ENCODE results near the gene PSMB8.

Gene PSMB8

DNA sequence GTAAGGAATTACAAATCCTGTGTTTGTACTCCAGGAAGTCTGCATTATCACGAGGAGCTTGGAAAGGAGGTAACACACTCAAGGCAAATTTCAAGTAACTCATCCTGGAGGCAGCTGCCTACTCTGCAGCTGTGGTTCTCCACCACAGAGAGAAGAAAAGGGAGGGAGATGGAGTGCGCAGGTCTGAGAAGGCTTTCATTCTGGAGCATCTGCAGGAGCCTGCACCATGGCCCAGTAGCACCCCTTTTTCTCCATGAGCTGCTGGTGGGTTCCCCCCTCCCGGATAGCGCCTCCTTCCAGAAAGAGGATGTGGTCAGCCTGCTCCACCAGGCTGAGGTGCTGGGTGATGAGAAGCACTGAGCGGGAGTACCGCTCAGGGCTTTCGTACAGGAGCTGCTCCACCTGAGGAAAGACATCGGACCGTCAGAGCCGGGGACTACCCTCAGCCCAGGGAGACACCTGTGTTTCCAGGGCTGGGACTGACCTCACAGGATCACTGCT, 1.6 kb upstream of the PSMB8 start:
- H3K4me1 ChIP-seq (ENCODE audit: control extremely low read depth in 1 of 4, control insufficient read depth in 4 of 4, insufficient read depth in 4 of 4, low read length in 3 of 4): peaks cover 23 to 66% (median 39%) of the 10 kb centered on the region in 4 experiments
- H3K36me3 ChIP-seq (ENCODE audit: control insufficient read depth in 4 of 4, insufficient read depth in 4 of 4, low read length in 3 of 4): peaks cover 33 to 68% (median 47%) of the 10 kb centered on the region in 4 experiments
- WGBS (ENCODE audit: insufficient coverage): 3% methylated on average over 8 of the region's 10 CpGs
- ChIA-PET CTCF (interaction anchor here (0.8 to 3.8 kb wide), 8 partner anchors 9 to 432 kb away, joined by 3 to 49 read pairs (median 6); partner anchors contain the start of genes PSMB9 and TAP1), POLR2A (interaction anchor here (1.0 to 3.0 kb wide), 4 partner anchors 8 to 127 kb away, joined by 3 to 29 read pairs (median 6); partner anchors contain the start of genes PSMB9 and TAP1)
- H3K4me3 ChIP-seq (ENCODE audit: control insufficient read depth in 1 of 7, extremely low read depth in 1 of 7, insufficient read depth in 4 of 7, low read depth in 2 of 7, low read length in 6 of 7): peak overlapping the region; percentile 2 to 98 (median 90)
- peak in 2 of 3 donors; percentile 62 to 71 for DNase-seq
- H3K27me3 ChIP-seq (replicated peaks in 2 of 5; ENCODE audit: control insufficient read depth in 4 of 5, insufficient read depth in 5 of 5, low read length in 4 of 5): no peaks in the 10 kb centered on the region
- peak overlapping the region; percentile 80 to 92 for H3K27ac ChIP-seq (ENCODE audit: insufficient read depth in 1 of 2, low read depth in 1 of 2, low read length in 2 of 2, poor library complexity in 1 of 2, severe bottlenecking in 2 of 2)
- no peaks in the 10 kb centered on the region for H3K9me3 ChIP-seq (ENCODE audit: control extremely low read depth in 1 of 5, control insufficient read depth in 4 of 5, insufficient read depth in 2 of 5, low read depth in 1 of 5, low read length in 4 of 5)

DNA sequence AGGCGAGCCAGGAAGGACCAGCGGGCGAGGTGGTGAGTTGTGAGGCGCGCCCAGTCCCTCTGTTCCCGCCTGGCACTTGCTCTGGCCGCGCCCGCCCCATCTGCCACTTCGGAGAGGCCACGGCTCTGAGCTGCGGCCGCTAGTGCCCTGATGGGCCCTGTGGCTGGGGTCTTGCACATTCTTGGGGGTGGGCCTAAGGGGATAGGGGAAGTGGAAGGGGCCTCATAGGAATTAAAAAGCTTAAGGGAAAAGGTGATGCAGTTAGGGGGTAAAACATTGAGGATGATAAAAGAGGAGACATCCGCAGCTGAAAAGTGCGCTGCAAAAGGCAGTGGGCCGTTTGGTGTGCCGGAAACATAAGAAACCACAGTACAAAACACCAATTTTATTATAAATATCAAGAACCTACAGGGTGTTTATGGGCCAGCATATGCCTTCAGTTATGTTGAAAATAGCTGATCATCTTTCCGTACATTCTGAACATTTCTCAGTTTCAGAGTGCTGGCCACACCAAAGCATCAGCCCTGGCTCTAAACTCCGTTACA, 1.1 kb upstream of the PSMB8 start:
- peaks cover 31 to 65% (median 42%) of the 10 kb centered on the region in 4 experiments for H3K36me3 ChIP-seq (ENCODE audit: control insufficient read depth in 4 of 4, insufficient read depth in 4 of 4, low read length in 3 of 4)
- 0% methylated on average over 13 of the region's 19 CpGs for WGBS (ENCODE audit: insufficient coverage)
- DNase-seq: no peak
- no peaks in the 10 kb centered on the region for H3K27me3 ChIP-seq (replicated peaks in 2 of 5; ENCODE audit: control insufficient read depth in 4 of 5, insufficient read depth in 5 of 5, low read length in 4 of 5)
- peaks cover 23 to 71% (median 40%) of the 10 kb centered on the region in 4 experiments for H3K4me1 ChIP-seq (ENCODE audit: control extremely low read depth in 1 of 4, control insufficient read depth in 4 of 4, insufficient read depth in 4 of 4, low read length in 3 of 4)
- ChIA-PET CTCF (interaction anchor here (0.8 to 3.8 kb wide), 9 partner anchors 10 to 431 kb away, joined by 3 to 49 read pairs (median 7); partner anchors contain the start of genes PSMB9 and TAP1), POLR2A (interaction anchor here (1.0 to 3.0 kb wide), 4 partner anchors 9 to 127 kb away, joined by 3 to 29 read pairs (median 5); partner anchors contain the start of genes PSMB9 and TAP1)
- peak overlapping the region; percentile 80 to 92 for H3K27ac ChIP-seq (ENCODE audit: insufficient read depth in 1 of 2, low read depth in 1 of 2, low read length in 2 of 2, poor library complexity in 1 of 2, severe bottlenecking in 2 of 2)
- H3K9me3 ChIP-seq (ENCODE audit: control extremely low read depth in 1 of 5, control insufficient read depth in 4 of 5, insufficient read depth in 2 of 5, low read depth in 1 of 5, low read length in 4 of 5): no peaks in the 10 kb centered on the region
- H3K4me3 ChIP-seq (ENCODE audit: control insufficient read depth in 1 of 7, extremely low read depth in 1 of 7, insufficient read depth in 4 of 7, low read depth in 2 of 7, low read length in 6 of 7): peak overlapping the region; percentile 52 to 98 (median 94)

DNA sequence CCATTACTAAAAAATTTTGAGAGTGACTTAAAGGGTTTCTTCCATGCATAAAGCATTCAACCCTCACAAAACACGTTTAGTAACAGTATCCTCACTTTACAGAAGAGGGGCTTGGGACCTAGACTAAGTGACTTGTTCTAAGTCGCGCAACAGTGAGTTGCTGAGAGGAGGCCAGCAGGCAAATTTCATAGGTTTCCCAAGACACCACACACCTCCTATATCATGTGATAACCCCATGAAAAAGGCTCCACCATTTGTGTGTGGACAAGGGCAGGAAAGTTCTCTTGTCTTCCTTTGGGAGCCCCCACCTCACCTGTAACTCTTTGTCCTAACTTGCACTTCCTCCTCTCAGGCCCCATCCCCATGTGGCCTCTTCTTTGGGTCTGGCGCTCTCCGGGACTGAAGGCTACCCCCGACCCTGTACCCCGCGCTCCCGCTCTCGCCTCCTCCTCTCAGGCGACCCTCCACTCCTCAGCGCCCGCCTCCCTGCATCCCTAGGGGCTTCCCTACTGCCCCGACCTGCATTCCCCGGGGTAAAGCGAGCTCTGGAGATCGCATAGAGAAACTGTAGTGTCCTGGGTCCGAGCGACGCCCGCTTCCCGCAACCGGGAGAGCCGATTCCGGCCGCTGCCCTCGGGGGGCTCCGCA, 392 bp downstream of the PSMB8 start:
- peak in 1 of 3 donors; percentile 22 for DNase-seq
- ChIA-PET POLR2A (interaction anchor here (2.9 to 3.0 kb wide), 2 partner anchors 10 kb away, joined by 11 to 29 read pairs; partner anchors contain the start of genes PSMB9 and TAP1), CTCF (interaction anchor here (1.2 to 3.8 kb wide), 8 partner anchors 11 to 128 kb away, joined by 3 to 49 read pairs (median 12); partner anchors contain the start of genes PSMB9 and TAP1)
- peaks cover 23 to 72% (median 40%) of the 10 kb centered on the region in 4 experiments for H3K4me1 ChIP-seq (ENCODE audit: control extremely low read depth in 1 of 4, control insufficient read depth in 4 of 4, insufficient read depth in 4 of 4, low read length in 3 of 4)
- H3K36me3 ChIP-seq (ENCODE audit: control insufficient read depth in 4 of 4, insufficient read depth in 4 of 4, low read length in 3 of 4): peaks cover 22 to 54% (median 36%) of the 10 kb centered on the region in 4 experiments
- H3K27me3 ChIP-seq (replicated peaks in 2 of 5; ENCODE audit: control insufficient read depth in 4 of 5, insufficient read depth in 5 of 5, low read length in 4 of 5): no peaks in the 10 kb centered on the region
- 0% methylated on average over 21 of the region's 28 CpGs for WGBS (ENCODE audit: insufficient coverage)
- peak overlapping the region; percentile 88 to 98 (median 94) for H3K4me3 ChIP-seq (ENCODE audit: control insufficient read depth in 1 of 7, extremely low read depth in 1 of 7, insufficient read depth in 4 of 7, low read depth in 2 of 7, low read length in 6 of 7)
- peak overlapping the region; percentile 80 to 92 for H3K27ac ChIP-seq (ENCODE audit: insufficient read depth in 1 of 2, low read depth in 1 of 2, low read length in 2 of 2, poor library complexity in 1 of 2, severe bottlenecking in 2 of 2)
- H3K9me3 ChIP-seq (ENCODE audit: control extremely low read depth in 1 of 5, control insufficient read depth in 4 of 5, insufficient read depth in 2 of 5, low read depth in 1 of 5, low read length in 4 of 5): no peaks in the 10 kb centered on the region

DNA sequence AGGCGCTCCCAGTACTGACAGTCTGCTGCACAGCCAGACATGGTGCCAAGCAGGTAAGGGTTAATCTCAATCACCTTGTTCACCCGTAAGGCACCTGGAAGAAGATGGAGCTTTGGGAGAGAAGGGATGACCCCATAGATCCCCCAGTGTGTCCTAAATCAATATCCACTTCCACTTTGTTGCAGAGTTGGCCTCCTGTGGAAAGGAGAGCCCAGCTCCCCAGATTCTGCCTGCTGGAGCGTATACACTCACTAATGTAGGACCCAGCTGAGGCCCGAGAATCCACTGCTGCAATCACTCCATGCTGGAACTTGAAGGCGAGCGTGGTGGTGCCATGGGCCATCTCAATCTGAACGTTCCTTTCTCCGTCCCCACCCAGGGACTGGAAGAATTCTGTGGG, 1.2 kb downstream of the PSMB8 start:
- H3K4me1 ChIP-seq (ENCODE audit: control extremely low read depth in 1 of 4, control insufficient read depth in 4 of 4, insufficient read depth in 4 of 4, low read length in 3 of 4): peaks cover 23 to 75% (median 45%) of the 10 kb centered on the region in 4 experiments
- WGBS (ENCODE audit: insufficient coverage): 93% methylated on average over 5 of the region's 8 CpGs
- DNase-seq: no peak
- H3K36me3 ChIP-seq (ENCODE audit: control insufficient read depth in 4 of 4, insufficient read depth in 4 of 4, low read length in 3 of 4): peaks cover 16 to 47% (median 29%) of the 10 kb centered on the region in 4 experiments
- H3K4me3 ChIP-seq (ENCODE audit: control insufficient read depth in 1 of 7, extremely low read depth in 1 of 7, insufficient read depth in 4 of 7, low read depth in 2 of 7, low read length in 6 of 7): peak overlapping the region; percentile 18 to 98 (median 90)
- H3K9me3 ChIP-seq (ENCODE audit: control extremely low read depth in 1 of 5, control insufficient read depth in 4 of 5, insufficient read depth in 2 of 5, low read depth in 1 of 5, low read length in 4 of 5): no peaks in the 10 kb centered on the region
- no peak overlapping the region for H3K27ac ChIP-seq (ENCODE audit: insufficient read depth in 1 of 2, low read depth in 1 of 2, low read length in 2 of 2, poor library complexity in 1 of 2, severe bottlenecking in 2 of 2)
- ChIA-PET POLR2A (interaction anchor here (0.7 to 2.9 kb wide), 2 partner anchors 11 to 347 kb away, joined by 3 to 11 read pairs; partner anchors contain the start of genes PSMB9 and TAP1), CTCF (interaction anchor here (0.8 to 2.8 kb wide), 7 partner anchors 8 to 26 kb away, joined by 3 to 26 read pairs (median 3); partner anchors contain the start of genes PSMB9 and TAP1)
- H3K27me3 ChIP-seq (replicated peaks in 2 of 5; ENCODE audit: control insufficient read depth in 4 of 5, insufficient read depth in 5 of 5, low read length in 4 of 5): no peaks in the 10 kb centered on the region

DNA sequence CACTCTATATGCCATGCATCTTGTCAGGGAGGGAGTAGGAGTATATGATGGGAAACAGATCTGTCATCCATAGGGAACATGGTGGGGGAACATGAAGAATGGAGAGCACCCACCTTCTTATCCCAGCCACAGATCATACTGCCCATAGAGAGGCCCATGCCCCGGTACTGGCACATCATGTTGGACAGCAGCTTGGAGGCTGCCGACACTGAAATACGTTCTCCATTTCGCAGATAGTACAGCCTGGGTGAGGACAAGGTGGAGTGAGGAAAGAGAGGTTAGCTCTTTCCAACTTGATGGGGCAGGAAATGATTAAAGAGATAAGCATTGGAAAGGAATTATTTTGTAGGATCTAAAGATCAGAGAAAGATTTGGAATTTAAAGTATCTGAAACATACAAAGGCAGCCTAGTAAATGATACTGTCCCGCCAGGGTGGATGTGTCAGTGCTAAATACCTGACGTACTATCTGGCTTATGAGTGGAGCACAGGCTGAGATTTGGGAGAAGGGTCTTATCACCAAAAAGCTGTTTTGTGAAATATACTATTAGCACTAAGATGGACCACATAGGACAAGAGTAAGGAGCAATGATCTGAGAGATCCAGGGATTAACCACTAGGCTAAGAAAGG, 1.7 kb downstream of the PSMB8 start:
- Histone ChIP-seq H3K36me3 (ENCODE audit: control insufficient read depth in 4 of 4, insufficient read depth in 4 of 4, low read length in 3 of 4) (peaks cover 14 to 42% (median 23%) of the 10 kb centered on the region in 4 experiments), H3K27ac (ENCODE audit: insufficient read depth in 1 of 2, low read depth in 1 of 2, low read length in 2 of 2, poor library complexity in 1 of 2, severe bottlenecking in 2 of 2) (no peak overlapping the region), H3K4me3 (ENCODE audit: control insufficient read depth in 1 of 7, extremely low read depth in 1 of 7, insufficient read depth in 4 of 7, low read depth in 2 of 7, low read length in 6 of 7) (peak overlapping the region in 4 of 7 experiments; percentile 90 to 98 (median 94)), H3K9me3 (ENCODE audit: control extremely low read depth in 1 of 5, control insufficient read depth in 4 of 5, insufficient read depth in 2 of 5, low read depth in 1 of 5, low read length in 4 of 5) (no peaks in the 10 kb centered on the region), H3K4me1 (ENCODE audit: control extremely low read depth in 1 of 4, control insufficient read depth in 4 of 4, insufficient read depth in 4 of 4, low read length in 3 of 4) (peaks cover 23 to 79% (median 50%) of the 10 kb centered on the region in 4 experiments), H3K27me3 (replicated peaks in 2 of 5; ENCODE audit: control insufficient read depth in 4 of 5, insufficient read depth in 5 of 5, low read length in 4 of 5) (no peaks in the 10 kb centered on the region)
- WGBS (ENCODE audit: insufficient coverage): 93% methylated on average over 4 of the region's 6 CpGs
- CTCF ChIA-PET: interaction anchor here (0.8 to 2.8 kb wide), 8 partner anchors 9 to 139 kb away, joined by 3 to 26 read pairs (median 4); partner anchors contain the start of genes PSMB9 and TAP1
- DNase-seq: no peak
- POLR2A ChIA-PET: interaction anchor here (0.7 to 2.9 kb wide), 2 partner anchors 12 to 347 kb away, joined by 3 to 11 read pairs; partner anchors contain the start of genes PSMB9 and TAP1

DNA sequence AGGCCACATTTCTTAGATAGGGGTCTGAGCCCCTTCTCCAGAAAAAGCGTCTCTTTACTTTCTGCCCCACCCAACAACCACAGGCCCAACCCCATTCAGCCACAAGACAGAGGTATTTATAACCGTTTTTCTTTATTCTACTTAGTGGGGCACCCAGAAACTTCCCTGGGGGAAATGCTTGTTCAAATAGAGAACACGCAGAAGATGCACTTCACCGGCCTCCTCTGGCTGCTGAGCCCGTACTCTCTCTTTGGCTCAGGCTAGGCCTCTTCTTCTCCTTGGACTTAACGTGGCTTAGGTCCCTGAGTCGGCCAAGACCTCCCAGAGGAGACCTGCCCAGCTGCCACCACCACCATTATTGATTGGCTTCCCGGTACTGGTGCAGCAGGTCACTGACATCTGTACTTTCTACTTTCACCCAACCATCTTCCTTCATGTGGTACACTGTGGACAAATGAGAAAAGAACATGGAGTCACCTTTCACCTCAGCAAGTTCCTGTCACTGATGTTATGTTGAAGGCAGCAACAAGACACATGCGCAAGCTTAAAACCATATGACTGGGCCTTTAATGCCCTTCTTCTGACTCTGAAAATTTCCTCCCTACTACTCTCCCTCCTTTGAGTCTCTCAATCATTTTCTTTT, 3.1 kb downstream of the PSMB8 start:
- CTCF ChIA-PET: interaction anchor here (1.6 to 3.6 kb wide), 4 partner anchors 14 to 140 kb away, joined by 4 to 52 read pairs (median 24); partner anchors contain the start of genes PSMB9 and TAP1
- H3K4me1 ChIP-seq (ENCODE audit: control extremely low read depth in 1 of 4, control insufficient read depth in 4 of 4, insufficient read depth in 4 of 4, low read length in 3 of 4): peaks cover 16 to 66% (median 46%) of the 10 kb centered on the region in 4 experiments
- WGBS (ENCODE audit: insufficient coverage): 35% methylated on average over 9 of the region's 9 CpGs

More for the DNA sequence above, 3.1 kb downstream of the PSMB8 start:
- DNase-seq: peak in 1 of 3 donors; percentile 24
- H3K9me3 ChIP-seq (ENCODE audit: control extremely low read depth in 1 of 5, control insufficient read depth in 4 of 5, insufficient read depth in 2 of 5, low read depth in 1 of 5, low read length in 4 of 5): no peaks in the 10 kb centered on the region
- H3K4me3 ChIP-seq (ENCODE audit: control insufficient read depth in 1 of 7, extremely low read depth in 1 of 7, insufficient read depth in 4 of 7, low read depth in 2 of 7, low read length in 6 of 7): peak overlapping the region in 2 of 7 experiments; percentile 4 to 21
- POLR2A ChIA-PET: interaction anchor here (2.9 kb wide), 1 partner anchor 13 kb away, joined by 11 read pairs; the partner anchor contains the start of genes PSMB9 and TAP1
- no peaks in the 10 kb centered on the region for H3K27me3 ChIP-seq (replicated peaks in 2 of 5; ENCODE audit: control insufficient read depth in 4 of 5, insufficient read depth in 5 of 5, low read length in 4 of 5)
- peak overlapping the region in 1 of 2 experiments; percentile 19 for H3K27ac ChIP-seq (ENCODE audit: insufficient read depth in 1 of 2, low read depth in 1 of 2, low read length in 2 of 2, poor library complexity in 1 of 2, severe bottlenecking in 2 of 2)
- peaks cover 10 to 34% (median 18%) of the 10 kb centered on the region in 4 experiments for H3K36me3 ChIP-seq (ENCODE audit: control insufficient read depth in 4 of 4, insufficient read depth in 4 of 4, low read length in 3 of 4)
